WTC11 (cell line): ENCODE measurements around the gene MTA3. TPM values are rescaled to one million over a fixed set of nuclear protein-coding genes. Genes with fewer than 3 reads are reported as not detected.

ENCODE experiments used
- ATAC-seq: fragments of 200-7000 bp; cut with Tn5 transposase; 2 replicates; pipeline ENCODE4 v1.10.0; 2021; ENCODE audit warnings: mild to moderate bottlenecking, moderate library complexity
- CTCF ChIA-PET: fragments of 300-600 bp; sonication (Branson Sonifier 250); formaldehyde crosslinking; loops from one replicate; lab custom pipeline; 2021; ENCODE audit warnings: antibody characterized with exemption; lab: Charles Lee
- POLR2A ChIA-PET: fragments of 350-600 bp; sonication (Branson Sonifier 250); formaldehyde crosslinking; loops from one replicate; lab custom pipeline; 2021; ENCODE audit warnings: antibody characterized with exemption; lab: Charles Lee
- DNase-seq: peaks from one replicate; pipeline ENCODE4 v3.0.0; 2021; ENCODE audit warnings: low spot score
- H3K27ac Mint-ChIP-seq: 2 replicates; pipeline ENCODE4 v1.8.0; 2021; ENCODE audit warnings: mixed read lengths
- H3K27me3 Mint-ChIP-seq: 2 replicates; pipeline ENCODE4 v1.8.0; 2021; ENCODE audit warnings: low read depth, mild to moderate bottlenecking, moderate library complexity, mixed read lengths
- H3K36me3 Mint-ChIP-seq: 2 replicates; pipeline ENCODE4 v1.8.0; 2021; ENCODE audit warnings: mixed read lengths
- H3K4me1 Mint-ChIP-seq: 2 replicates; pipeline ENCODE4 v1.8.0; 2022; ENCODE audit warnings: mixed read lengths
- H3K4me3 Mint-ChIP-seq: 2 replicates; pipeline ENCODE4 v1.8.0; 2021; ENCODE audit warnings: mild to moderate bottlenecking, moderate library complexity, mixed read lengths
- H3K9me3 Mint-ChIP-seq: 2 replicates; pipeline ENCODE4 v1.8.0; 2021; ENCODE audit warnings: mixed read lengths
- ATF1 ChIP-seq: sonication (generic); formaldehyde crosslinking; IDR thresholded peaks from 2 replicates; pipeline ENCODE4 v1.8.1; 2023; ENCODE audit warnings: mild to moderate bottlenecking, moderate library complexity, missing genetic modification reagents
- ERG ChIP-seq: fragments of 250-450 bp; sonication (Bioruptor Pico); IDR thresholded peaks from 2 replicates; pipeline ENCODE4 v1.8.0; 2021; ENCODE audit warnings: mild to moderate bottlenecking
- ESRRA ChIP-seq: sonication (generic); formaldehyde crosslinking; IDR thresholded peaks from 2 replicates; pipeline ENCODE4 v1.8.1; 2022; ENCODE audit warnings: mild to moderate bottlenecking, missing genetic modification reagents, borderline replicate concordance
- FOXK1 ChIP-seq: sonication (generic); formaldehyde crosslinking; IDR thresholded peaks from 2 replicates; pipeline ENCODE4 v1.8.0; 2022; ENCODE audit warnings: mild to moderate bottlenecking, moderate library complexity, missing genetic modification reagents
- MYBL2 ChIP-seq: sonication (generic); formaldehyde crosslinking; IDR thresholded peaks from 2 replicates; pipeline ENCODE4 v1.8.1; 2023; ENCODE audit warnings: mild to moderate bottlenecking, moderate library complexity, missing genetic modification reagents
- NFE2L1 ChIP-seq: sonication (generic); formaldehyde crosslinking; IDR thresholded peaks from 2 replicates; pipeline ENCODE4 v1.8.1; 2023; ENCODE audit warnings: missing genetic modification reagents
- NR2C2 ChIP-seq: sonication (generic); formaldehyde crosslinking; IDR thresholded peaks from 2 replicates; pipeline ENCODE4 v1.8.0; 2022; ENCODE audit warnings: mild to moderate bottlenecking, missing genetic modification reagents
- OVOL2 ChIP-seq: fragments of 250-450 bp; sonication (Bioruptor Pico); IDR thresholded peaks from 2 replicates; pipeline ENCODE4 v1.9.0; 2021; ENCODE audit warnings: mild to moderate bottlenecking, borderline replicate concordance
- RORB ChIP-seq: fragments of 250-450 bp; sonication (Bioruptor Pico); IDR thresholded peaks from 2 replicates; pipeline ENCODE4 v1.9.0; 2021; ENCODE audit warnings: mild to moderate bottlenecking
- SMAD3 ChIP-seq: sonication (generic); formaldehyde crosslinking; IDR thresholded peaks from 2 replicates; pipeline ENCODE4 v1.8.0; 2022; ENCODE audit warnings: missing genetic modification reagents, mild to moderate bottlenecking, borderline replicate concordance
- SP1 ChIP-seq: sonication (generic); formaldehyde crosslinking; conservative IDR thresholded peaks from 2 replicates; pipeline ENCODE4 v1.8.1; 2022; ENCODE audit warnings: missing genetic modification reagents
- USF1 ChIP-seq: sonication (generic); formaldehyde crosslinking; IDR thresholded peaks from 2 replicates; pipeline ENCODE4 v1.8.0; 2022; ENCODE audit warnings: mild to moderate bottlenecking, missing genetic modification reagents
- USF2 ChIP-seq: sonication (generic); formaldehyde crosslinking; IDR thresholded peaks from 2 replicates; pipeline ENCODE4 v1.8.1; 2023; ENCODE audit warnings: mild to moderate bottlenecking, missing genetic modification reagents, moderate library complexity
- ZBTB43 ChIP-seq: sonication (generic); formaldehyde crosslinking; IDR thresholded peaks from 2 replicates; pipeline ENCODE4 v1.8.1; 2023; ENCODE audit warnings: mild to moderate bottlenecking, missing genetic modification reagents
- ZMAT4 ChIP-seq: fragments of 250-450 bp; sonication (Bioruptor Pico); IDR thresholded peaks from 2 replicates; pipeline ENCODE4 v1.9.0; 2021; ENCODE audit warnings: mild to moderate bottlenecking
- ZNF121 ChIP-seq: sonication (generic); formaldehyde crosslinking; IDR thresholded peaks from 2 replicates; pipeline ENCODE4 v1.8.0; 2023; ENCODE audit warnings: missing genetic modification reagents
- ZNF281 ChIP-seq: sonication (generic); formaldehyde crosslinking; IDR thresholded peaks from 2 replicates; pipeline ENCODE4 v1.8.0; 2023; ENCODE audit warnings: mild to moderate bottlenecking, missing genetic modification reagents
- ZNF671 ChIP-seq: fragments of 250-450 bp; sonication (Bioruptor Pico); IDR thresholded peaks from 2 replicates; pipeline ENCODE4 v1.8.0; 2021; ENCODE audit warnings: mild to moderate bottlenecking
- total RNA-seq: library from RNA; stranded (reverse); gene quantifications from 3 replicates; pipeline ENCODE4 v1.2.3, GENCODE V29; 2021
- TF ChIP-seq, protein P1 (sequence below): sonication (generic); formaldehyde crosslinking; IDR thresholded peaks from 2 replicates; pipeline ENCODE4 v1.8.1; 2023; ENCODE audit warnings: mild to moderate bottlenecking, missing genetic modification reagents, moderate library complexity
- TF ChIP-seq, protein P2 (sequence below): sonication (generic); formaldehyde crosslinking; IDR thresholded peaks from 2 replicates; pipeline ENCODE4 v1.8.1; 2023; ENCODE audit warnings: mild to moderate bottlenecking, missing genetic modification reagents, borderline replicate concordance

Gene MTA3
- total RNA-seq, 1 experiment from 2014 or later = 153 TPM

- ATAC-seq (no peak), DNase-seq (no peak)
- peak overlapping the region; percentile 94 for H3K27ac Mint-ChIP-seq
- CTCF ChIA-PET = interaction anchor here (0.6 to 1.1 kb wide), 2 partner anchors 11 to 115 kb away, joined by 3 to 5 read pairs; no protein-coding TSS in a partner anchor
- peaks cover 69% of the 10 kb centered on the region for H3K4me1 Mint-ChIP-seq
- TF ChIP-seq MYBL2 (CRISPR knock-in tag) (no peak), NFE2L1 (CRISPR knock-in tag) (no peak), ZBTB43 (no peak), ERG (no peak), ZNF281 (no peak), OVOL2 (CRISPR knock-in tag) (no peak), ZNF121 (no peak), ZNF671 (CRISPR knock-in tag) (no peak), FOXK1 (CRISPR knock-in tag) (no peak), SP1 (CRISPR knock-in tag) (no peak), SMAD3 (CRISPR knock-in tag) (no peak), USF1 (CRISPR knock-in tag) (no peak), ATF1 (CRISPR knock-in tag) (no peak), RORB (CRISPR knock-in tag) (no peak), ZMAT4 (no peak), NR2C2 (CRISPR knock-in tag) (no peak), ESRRA (CRISPR knock-in tag) (no peak), USF2 (no peak)
- TF ChIP-seq, protein P1, sequence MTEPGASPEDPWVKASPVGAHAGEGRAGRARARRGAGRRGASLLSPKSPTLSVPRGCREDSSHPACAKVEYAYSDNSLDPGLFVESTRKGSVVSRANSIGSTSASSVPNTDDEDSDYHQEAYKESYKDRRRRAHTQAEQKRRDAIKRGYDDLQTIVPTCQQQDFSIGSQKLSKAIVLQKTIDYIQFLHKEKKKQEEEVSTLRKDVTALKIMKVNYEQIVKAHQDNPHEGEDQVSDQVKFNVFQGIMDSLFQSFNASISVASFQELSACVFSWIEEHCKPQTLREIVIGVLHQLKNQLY = no peak
- TF ChIP-seq, protein P2, sequence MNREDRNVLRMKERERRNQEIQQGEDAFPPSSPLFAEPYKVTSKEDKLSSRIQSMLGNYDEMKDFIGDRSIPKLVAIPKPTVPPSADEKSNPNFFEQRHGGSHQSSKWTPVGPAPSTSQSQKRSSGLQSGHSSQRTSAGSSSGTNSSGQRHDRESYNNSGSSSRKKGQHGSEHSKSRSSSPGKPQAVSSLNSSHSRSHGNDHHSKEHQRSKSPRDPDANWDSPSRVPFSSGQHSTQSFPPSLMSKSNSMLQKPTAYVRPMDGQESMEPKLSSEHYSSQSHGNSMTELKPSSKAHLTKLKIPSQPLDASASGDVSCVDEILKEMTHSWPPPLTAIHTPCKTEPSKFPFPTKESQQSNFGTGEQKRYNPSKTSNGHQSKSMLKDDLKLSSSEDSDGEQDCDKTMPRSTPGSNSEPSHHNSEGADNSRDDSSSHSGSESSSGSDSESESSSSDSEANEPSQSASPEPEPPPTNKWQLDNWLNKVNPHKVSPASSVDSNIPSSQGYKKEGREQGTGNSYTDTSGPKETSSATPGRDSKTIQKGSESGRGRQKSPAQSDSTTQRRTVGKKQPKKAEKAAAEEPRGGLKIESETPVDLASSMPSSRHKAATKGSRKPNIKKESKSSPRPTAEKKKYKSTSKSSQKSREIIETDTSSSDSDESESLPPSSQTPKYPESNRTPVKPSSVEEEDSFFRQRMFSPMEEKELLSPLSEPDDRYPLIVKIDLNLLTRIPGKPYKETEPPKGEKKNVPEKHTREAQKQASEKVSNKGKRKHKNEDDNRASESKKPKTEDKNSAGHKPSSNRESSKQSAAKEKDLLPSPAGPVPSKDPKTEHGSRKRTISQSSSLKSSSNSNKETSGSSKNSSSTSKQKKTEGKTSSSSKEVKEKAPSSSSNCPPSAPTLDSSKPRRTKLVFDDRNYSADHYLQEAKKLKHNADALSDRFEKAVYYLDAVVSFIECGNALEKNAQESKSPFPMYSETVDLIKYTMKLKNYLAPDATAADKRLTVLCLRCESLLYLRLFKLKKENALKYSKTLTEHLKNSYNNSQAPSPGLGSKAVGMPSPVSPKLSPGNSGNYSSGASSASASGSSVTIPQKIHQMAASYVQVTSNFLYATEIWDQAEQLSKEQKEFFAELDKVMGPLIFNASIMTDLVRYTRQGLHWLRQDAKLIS = no peak
- TF ChIP-seq, all 79 proteins: peak for 0
- Mint-ChIP-seq H3K27me3 (no peaks in the 10 kb centered on the region), H3K36me3 (no peaks in the 10 kb centered on the region; the same call in 1 of the 2 replicates), H3K9me3 (no peaks in the 10 kb centered on the region), H3K4me3 (no peak overlapping the region)
- POLR2A ChIA-PET = interaction anchor here (1.0 kb wide), 1 partner anchor 20 kb away, joined by 4 read pairs; no protein-coding TSS in a partner anchor
These were observed 20.8 kb upstream of the MTA3 start for GRCh38 chr2:42547446-42548295.
